ENCODE results near the gene NLRX1. TPM values are rescaled to one million over a fixed set of nuclear protein-coding genes. Genes with fewer than 3 reads are reported as not detected.
A peak's percentile ranks its signal among the peaks of the same experiment; 100 is the strongest.

The NLRX1 gene
- total RNA-seq, 1 experiment from 2014 or later = 25.2 TPM

- in situ Hi-C loops (cut with HindIII; ENCODE audit: low pct_unique_long_range_greater_than_20kb, low sequenced_read_pairs) = no loop called here
- BruUV-seq (replicated peaks) = TSS peak; percentile 99
- POLR2A ChIA-PET = interaction anchor here (0.6 kb wide), 3 partner anchors 13 to 470 kb away, joined by 3 to 13 read pairs (median 3); no protein-coding TSS in a partner anchor
Observed at GRCh38 chr11:119120639-119121007, 47.9 kb upstream of the NLRX1 start.

GRCh38 chr11:119121008-119121810 is 47.3 kb upstream of the NLRX1 start, which contains the start of gene HINFP:
Gene HINFP, plus strand, starts transcription at chr11:119121580. Its CDS starts 5,365 bp downstream, at chr11:119126945.
- H3K27me3 ChIP-seq (ENCODE audit: control insufficient read depth, insufficient read depth, low read length) = no peaks in the 10 kb centered on the region
- TF ChIP-seq SIN3A (IDR thresholded peaks at IDR 0.05; ENCODE audit: borderline replicate concordance, insufficient read depth, low read depth, low read length) (peak; percentile 97; the same call in 1 of the 2 replicates), POLR2AphosphoS5 (IDR thresholded peaks at IDR 0.05; ENCODE audit: low read depth, low read length) (peak; percentile 98), REST (IDR thresholded peaks at IDR 0.05; ENCODE audit: insufficient read depth in 1 of 2, low read depth in 2 of 2, low read length in 1 of 2) (no peak)
- H3K4me3 ChIP-seq (ENCODE audit: low read depth in 2 of 2, low read length in 2 of 2) = peak within 1 kb of the TSS; percentile 79 to 87
- H3K36me3 ChIP-seq (ENCODE audit: control insufficient read depth, insufficient read depth, low read length) = peaks cover 5% of the 10 kb centered on the region
- in situ Hi-C loops (cut with HindIII; ENCODE audit: low pct_unique_long_range_greater_than_20kb, low sequenced_read_pairs) (no loop called here), intact Hi-C loops (cut with micrococcal nuclease; ENCODE audit: unreplicated experiment) (no loop called here)
- POLR2A ChIA-PET = interaction anchor here (0.6 to 0.8 kb wide), 3 partner anchors 15 to 217 kb away, joined by 3 to 4 read pairs (median 3); no protein-coding TSS in a partner anchor
- H3K4me1 ChIP-seq (ENCODE audit: control insufficient read depth, insufficient read depth, low read length) = peaks cover 12% of the 10 kb centered on the region
- ATAC-seq (peak; percentile 99), DNase-seq (ENCODE audit: low read depth, low spot score) (peak; percentile 94)
- BruUV-seq (replicated peaks) = no TSS peak
- H3K27ac ChIP-seq (ENCODE audit: low read length) = peak within 1 kb of the TSS; percentile 96
- no peaks in the 10 kb centered on the region for H3K9me3 ChIP-seq (ENCODE audit: control insufficient read depth, insufficient read depth, low read depth, low read length)
- CTCF ChIA-PET = interaction anchor here (0.5 to 1.0 kb wide), 6 partner anchors 10 to 75 kb away, joined by 3 to 4 read pairs (median 3); no protein-coding TSS in a partner anchor

More at GRCh38 chr11:119120639-119121007, 47.9 kb upstream of the NLRX1 start:
- Histone ChIP-seq H3K27ac (ENCODE audit: low read length) (peak overlapping the region; percentile 96), H3K36me3 (ENCODE audit: control insufficient read depth, insufficient read depth, low read length) (peaks cover 5% of the 10 kb centered on the region), H3K4me1 (ENCODE audit: control insufficient read depth, insufficient read depth, low read length) (peaks cover 12% of the 10 kb centered on the region), H3K27me3 (ENCODE audit: control insufficient read depth, insufficient read depth, low read length) (no peaks in the 10 kb centered on the region), H3K4me3 (ENCODE audit: low read depth in 2 of 2, low read length in 2 of 2) (peak overlapping the region; percentile 79 to 87), H3K9me3 (ENCODE audit: control insufficient read depth, insufficient read depth, low read depth, low read length) (no peaks in the 10 kb centered on the region)
- intact Hi-C loops (cut with micrococcal nuclease; ENCODE audit: unreplicated experiment) = no loop called here
- ATAC-seq (no peak), DNase-seq (ENCODE audit: low read depth, low spot score) (no peak)
- CTCF ChIA-PET = interaction anchor here (1.0 kb wide), 1 partner anchor 11 kb away, joined by 3 read pairs; no protein-coding TSS in a partner anchor
- TF ChIP-seq POLR2AphosphoS5 (IDR thresholded peaks at IDR 0.05; ENCODE audit: low read depth, low read length) = peak; percentile 32; the same call in 1 of the 2 replicates
- TF ChIP-seq REST (IDR thresholded peaks at IDR 0.05; ENCODE audit: insufficient read depth in 1 of 2, low read depth in 2 of 2, low read length in 1 of 2) = no peak
- no peak for TF ChIP-seq SIN3A (IDR thresholded peaks at IDR 0.05; ENCODE audit: borderline replicate concordance, insufficient read depth, low read depth, low read length)

All from Panc1 (cell line).